HL-60/S4 treated with phorbol 12-myristate 13-acetate at 8.2 ng/mL for 4 days and 3 days (cell line): Measurements from ENCODE around the gene PSMB11.
"Not testable (repeated sequence)": the region's sequence is repeated elsewhere in the genome, so short reads cannot be mapped to it uniquely, and the experiment has no call there.

Source experiments
- in situ Hi-C: fragments of 300-500 bp; cut with MboI; formaldehyde crosslinking; loops from 2 replicates; pipeline ENCODE4 v1.15.0; 2022; ENCODE audit warnings: low sequenced_read_pairs

PSMB11 gene, protein sequence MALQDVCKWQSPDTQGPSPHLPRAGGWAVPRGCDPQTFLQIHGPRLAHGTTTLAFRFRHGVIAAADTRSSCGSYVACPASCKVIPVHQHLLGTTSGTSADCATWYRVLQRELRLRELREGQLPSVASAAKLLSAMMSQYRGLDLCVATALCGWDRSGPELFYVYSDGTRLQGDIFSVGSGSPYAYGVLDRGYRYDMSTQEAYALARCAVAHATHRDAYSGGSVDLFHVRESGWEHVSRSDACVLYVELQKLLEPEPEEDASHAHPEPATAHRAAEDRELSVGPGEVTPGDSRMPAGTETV

DNA sequence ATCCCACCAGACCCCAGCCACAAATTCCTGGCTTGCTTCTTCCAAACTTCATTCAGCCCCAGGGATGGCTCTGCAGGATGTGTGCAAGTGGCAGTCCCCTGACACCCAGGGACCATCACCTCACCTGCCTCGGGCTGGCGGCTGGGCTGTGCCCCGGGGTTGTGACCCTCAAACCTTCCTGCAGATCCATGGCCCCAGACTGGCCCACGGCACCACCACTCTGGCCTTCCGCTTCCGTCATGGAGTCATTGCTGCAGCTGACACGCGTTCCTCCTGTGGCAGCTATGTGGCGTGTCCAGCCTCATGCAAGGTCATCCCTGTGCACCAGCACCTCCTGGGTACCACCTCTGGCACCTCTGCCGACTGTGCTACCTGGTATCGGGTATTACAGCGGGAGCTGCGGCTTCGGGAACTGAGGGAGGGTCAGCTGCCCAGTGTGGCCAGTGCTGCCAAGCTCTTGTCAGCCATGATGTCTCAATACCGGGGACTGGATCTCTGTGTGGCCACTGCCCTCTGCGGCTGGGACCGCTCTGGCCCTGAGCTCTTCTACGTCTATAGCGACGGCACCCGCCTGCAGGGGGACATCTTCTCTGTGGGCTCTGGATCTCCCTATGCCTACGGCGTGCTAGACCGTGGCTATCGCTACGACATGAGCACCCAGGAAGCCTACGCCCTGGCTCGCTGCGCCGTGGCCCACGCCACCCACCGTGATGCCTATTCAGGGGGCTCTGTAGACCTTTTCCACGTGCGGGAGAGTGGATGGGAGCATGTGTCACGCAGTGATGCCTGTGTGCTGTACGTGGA, at the start of gene PSMB11:
Gene PSMB11 (plus strand): TSS at position 51 of the 804 bp plus-strand sequence. CDS start 14 bp downstream, at position 65.
- in situ Hi-C loops, result no loop called here

DNA sequence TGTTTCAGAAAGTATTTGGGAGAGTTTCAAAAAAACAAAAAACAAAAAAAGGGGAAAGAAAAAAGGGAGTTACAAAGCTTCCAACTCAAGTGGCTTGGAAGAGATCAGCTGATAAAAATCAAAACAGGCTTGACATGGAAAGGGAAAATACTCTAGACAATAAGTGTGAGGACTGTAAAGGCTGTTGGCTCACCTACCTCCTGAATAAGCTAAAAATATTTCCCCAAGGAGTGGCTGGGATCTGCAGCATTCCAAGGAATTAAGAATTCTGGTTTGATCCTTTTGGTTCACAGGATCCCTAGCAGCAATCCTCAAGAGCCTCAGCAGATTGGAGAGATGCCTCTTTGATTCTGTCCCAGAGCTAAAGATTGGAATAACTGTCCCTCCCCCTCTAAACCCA, 48.5 kb upstream of the PSMB11 start:
- in situ Hi-C loops, result loop anchor here (10.0 kb wide), 1 partner anchor 61 kb away; the partner anchor contains the start of gene CDH24

DNA sequence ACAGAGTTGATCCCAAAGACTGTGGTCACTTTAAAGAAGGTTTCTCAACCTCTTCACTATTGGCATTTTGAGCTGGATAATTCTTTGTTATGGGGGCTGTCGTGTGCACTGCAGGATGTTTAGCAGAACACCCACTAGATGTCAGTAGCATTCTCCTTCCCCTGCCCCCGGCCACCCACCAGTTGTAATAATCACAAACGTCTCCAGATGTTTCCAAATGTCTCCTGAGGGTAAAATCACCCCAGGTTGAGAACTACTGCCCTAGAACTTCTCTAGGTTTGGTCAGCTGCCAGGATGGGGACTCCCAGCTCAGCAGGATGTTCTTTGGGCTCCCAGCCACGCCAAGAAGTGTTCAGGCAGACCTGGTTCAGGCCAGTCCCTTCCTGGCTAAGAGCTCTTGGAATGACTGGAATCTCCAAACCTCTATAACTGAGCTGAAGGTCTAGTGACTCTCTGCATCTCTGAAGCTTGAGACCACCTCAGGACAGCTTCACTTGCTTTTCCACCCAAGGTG, 47.2 kb upstream of the PSMB11 start:
- in situ Hi-C loops, result loop anchor here (10.0 kb wide), 1 partner anchor 60 kb away; the partner anchor contains the start of gene CDH24

DNA sequence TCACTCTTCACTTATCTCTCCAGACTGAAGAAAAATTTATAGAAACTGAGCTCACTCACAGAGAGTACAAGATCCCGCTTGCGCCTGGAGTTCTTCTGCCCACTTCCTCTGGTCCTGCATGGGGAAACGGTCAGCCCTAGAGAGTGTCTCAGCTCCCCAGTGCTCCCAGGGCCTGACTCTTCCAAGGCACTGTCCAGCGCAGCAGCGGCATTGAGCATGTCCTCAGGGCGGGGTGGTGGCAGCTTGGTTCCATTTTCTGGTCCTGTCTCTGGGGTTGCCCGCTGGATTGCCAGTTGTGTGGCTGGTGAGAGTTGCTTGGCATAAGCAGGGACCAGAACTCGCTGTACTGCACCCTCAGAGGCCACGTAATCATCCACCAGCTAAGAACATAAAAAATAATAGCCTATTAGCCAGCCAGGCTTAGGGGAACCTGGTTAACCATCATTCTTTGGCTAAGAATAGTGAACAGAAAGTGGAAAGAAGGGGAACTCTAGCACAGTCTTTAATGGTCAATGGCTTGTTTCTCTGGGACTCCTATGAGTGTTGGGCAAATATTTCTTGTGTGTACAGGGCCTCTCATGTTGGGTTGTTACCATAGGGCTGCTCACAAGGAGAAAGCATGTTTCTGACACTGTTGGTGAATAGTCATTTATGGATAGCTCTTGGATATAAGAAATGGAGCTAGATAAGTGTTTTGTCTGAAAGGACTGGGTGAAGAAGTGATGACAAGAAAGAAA, 46.0 kb upstream of the PSMB11 start:
- in situ Hi-C loops, result loop anchor here (10.0 kb wide), 1 partner anchor 59 kb away; the partner anchor contains the start of gene CDH24

DNA sequence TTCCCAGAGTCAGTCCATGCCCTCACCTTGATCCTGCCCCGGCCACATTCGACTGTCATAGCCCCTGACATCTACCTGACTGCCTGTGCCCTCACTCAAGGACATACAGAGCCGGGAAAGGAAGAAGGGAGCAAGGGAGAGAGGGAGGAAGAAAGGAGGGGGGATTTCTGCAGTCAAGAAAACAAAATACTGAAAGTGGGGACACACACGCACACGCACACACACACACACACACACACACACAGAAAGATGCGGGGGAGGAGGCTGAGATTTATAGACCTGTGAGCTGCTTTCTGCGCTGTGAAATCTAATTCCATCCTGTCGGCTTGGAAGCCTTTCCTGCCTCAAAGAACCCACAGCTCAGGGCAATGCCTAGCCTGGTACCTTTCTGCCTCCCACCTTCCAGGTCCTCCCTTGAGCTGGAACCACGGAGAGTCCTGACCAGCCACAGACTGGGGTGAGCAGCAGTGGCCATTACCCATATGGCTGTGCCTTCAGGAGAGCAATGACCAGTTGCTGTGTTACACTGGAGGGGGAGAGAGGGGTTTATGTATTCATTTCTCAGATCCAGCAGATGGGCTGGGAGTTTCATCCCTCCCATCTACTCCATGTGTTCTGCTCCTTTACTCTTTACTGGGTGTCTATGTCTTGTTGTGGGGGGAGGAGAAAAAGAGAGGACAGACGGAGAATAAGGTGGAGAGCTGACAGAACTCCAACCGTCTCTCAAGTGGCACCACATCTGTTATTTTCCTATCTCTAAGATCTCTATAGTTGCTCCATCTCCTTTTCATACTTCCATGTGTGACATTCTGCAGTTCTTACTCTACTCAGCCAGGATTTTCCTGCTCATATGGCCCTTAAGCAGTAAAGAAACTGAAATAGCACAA, 45.0 kb upstream of the PSMB11 start:
- in situ Hi-C loops, result loop anchor here (10.0 kb wide), 1 partner anchor 58 kb away; the partner anchor contains the start of gene CDH24

DNA sequence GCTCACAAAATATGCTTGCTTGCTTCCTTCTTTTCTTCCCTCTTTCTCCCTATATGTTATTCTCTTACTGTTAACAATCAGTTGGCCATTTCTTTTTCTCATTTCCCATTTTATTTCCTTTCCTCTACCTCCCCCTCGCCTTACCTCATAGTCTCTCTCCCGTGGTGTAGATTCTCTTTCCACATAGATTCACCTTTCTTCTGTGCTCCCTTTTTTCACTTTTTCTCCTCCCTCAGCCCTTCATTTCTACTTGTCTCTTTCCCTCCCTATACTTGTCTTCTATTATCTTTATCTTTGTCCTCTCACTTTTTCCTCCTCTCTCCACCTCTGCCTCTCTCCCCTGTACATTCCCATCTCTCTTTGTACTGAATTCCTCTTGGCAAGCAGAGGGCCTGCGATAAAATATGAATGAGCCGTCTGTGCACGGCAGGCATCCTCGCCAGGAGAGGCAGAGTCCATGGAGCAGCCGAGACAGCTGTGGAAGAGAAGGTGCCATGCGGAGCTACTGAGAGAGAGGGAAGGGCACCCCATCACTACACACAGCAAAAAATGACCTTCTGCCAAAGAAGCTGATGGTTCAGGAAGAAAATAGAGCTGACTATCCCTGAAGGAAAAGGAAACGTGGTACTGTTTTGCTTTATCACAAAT, 44.2 kb upstream of the PSMB11 start:
- in situ Hi-C loops, result loop anchor here (10.0 kb wide), 1 partner anchor 57 kb away; the partner anchor contains the start of gene CDH24

DNA sequence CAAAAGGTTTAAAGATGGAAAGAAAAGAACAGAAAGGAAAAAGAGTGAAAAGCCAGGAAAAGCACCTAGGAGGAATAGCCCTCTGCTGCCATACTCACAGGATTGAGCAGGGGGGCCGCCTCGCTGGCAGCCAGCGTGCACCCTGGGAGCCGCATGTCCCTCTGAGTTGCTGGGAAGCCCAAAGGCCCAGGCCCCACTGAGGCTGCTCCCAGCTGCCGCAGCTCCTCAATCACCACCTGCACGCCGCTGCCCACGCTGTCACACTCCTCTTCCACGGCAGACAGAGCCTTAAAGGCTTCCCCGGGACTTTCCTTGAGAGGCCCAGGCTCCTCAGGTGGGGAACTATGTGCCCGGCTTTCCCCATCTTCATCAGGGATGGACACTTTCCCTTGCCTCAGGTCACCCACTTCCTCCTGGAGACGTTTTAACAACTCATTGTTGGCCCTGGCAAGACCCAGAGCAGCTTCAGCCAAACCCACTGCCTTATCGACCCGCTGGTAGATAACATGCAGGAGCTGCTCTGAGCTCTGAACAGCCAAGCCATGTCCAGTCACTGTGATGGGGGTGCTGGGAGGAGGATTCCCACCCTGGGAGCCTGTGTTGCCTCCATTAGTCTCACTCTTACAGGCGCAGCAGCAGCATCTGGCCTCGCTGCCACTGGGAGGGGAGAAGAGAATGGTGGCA, 43.5 kb upstream of the PSMB11 start:
- in situ Hi-C loops, result loop anchor here (10.0 kb wide), 1 partner anchor 56 kb away; the partner anchor contains the start of gene CDH24

DNA sequence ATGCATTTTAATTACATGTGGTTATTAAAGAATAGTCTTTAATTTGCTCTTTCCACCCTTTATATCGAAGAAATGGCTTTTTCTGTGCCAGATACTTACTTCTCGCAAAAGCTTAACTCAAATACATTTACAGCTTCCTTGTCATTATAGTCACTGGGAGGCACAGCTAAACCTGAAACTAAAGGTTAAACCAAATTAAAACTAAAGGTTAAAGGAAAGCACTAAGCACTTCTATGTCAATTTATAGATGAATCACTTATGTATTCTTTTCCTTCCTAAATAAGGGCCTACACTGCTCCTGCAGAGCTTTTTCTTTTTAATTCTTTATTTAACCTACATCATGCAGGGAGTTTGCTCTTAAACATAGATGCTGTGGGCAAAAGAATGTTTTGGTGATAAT, 41.2 kb upstream of the PSMB11 start:
- in situ Hi-C loops, result no loop called here

DNA sequence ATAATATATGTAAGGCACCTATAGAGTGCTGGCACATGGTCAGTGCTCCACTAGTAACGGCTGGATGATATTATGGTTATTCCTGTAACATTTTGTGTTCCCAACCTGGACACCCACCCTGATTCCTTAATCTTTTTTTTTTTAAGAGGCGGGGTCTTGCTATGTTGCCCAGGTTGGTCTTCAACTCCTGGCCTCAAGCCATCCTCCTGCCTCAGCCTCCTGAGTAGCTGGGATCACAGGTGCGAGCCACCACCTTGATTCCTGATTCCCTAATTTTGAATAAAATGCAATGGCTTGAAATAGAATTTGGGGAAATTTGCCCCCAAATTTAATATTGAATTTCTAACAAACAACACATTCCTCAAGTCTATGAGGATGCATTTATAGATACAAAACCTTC, 39.4 kb upstream of the PSMB11 start:
- in situ Hi-C loops, result no loop called here

DNA sequence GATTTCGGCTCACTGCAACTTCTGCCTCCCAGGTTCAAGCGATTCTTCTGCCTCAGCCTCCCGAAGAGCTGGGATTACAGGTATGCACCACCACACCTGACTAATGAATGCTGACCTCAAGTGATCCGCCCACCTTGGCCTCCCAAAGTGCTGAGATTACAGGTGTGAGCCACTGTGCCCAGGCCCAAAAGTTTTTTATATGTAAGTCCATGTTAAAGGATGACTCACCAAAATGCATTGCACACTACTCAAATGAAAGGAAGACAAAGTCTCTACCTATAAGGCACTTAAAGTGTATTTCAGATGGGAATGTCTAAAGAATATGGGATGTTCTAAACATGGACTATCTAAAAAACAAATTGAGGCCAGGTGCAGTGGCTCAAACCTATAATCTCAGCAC, 37.7 kb upstream of the PSMB11 start:
- in situ Hi-C loops, result not testable (repeated sequence)

DNA sequence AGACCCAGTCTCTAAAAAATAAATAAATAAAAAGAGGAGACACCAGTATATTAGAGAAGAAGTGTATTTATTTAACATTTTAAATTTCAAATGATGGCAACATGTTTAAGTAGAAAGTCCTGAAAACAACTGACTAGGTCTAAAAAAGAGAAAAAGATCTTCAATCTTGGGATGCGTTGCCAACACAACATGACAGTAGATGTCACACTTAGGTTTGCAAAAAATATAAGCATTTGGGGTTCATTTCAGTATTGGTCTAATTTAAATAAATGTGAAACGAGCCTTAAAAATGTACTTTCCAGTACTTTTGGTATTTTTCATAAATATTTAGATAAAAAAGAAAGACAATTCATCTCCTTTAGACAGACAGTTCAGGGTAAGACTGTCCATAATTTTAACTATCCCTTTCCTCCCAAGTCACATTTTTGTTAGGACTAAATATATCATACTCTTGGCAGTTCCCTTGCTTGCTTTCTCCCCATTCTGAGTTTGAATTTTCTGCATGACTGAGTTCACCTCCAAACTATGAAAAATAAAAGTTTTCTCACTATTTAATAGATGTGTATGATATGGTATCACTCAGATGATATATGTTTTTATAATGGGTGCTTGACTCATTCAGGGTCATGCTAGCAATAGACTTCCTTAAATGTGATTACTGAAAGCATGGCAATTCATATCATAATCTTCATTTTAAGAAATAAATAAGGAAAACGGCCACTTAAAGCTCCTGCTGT, 36.4 kb upstream of the PSMB11 start:
- in situ Hi-C loops, result no loop called here

DNA sequence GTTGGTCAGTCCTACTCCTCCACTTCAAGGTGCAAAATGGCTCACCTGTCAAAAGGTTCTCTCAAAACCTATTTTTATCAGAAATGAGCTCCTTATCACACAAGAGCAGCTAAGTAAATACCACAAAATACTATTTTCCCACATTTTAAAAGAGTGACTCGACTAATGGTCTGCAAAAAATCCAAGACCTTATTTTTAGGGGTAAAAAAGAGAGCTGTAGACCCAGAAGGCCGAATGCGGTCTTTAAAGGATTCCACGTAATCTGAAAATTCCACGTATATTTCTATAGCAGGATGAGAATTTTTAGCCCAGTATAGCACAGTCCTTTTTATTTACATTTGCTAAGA, 35.9 kb upstream of the PSMB11 start:
- in situ Hi-C loops, result no loop called here

DNA sequence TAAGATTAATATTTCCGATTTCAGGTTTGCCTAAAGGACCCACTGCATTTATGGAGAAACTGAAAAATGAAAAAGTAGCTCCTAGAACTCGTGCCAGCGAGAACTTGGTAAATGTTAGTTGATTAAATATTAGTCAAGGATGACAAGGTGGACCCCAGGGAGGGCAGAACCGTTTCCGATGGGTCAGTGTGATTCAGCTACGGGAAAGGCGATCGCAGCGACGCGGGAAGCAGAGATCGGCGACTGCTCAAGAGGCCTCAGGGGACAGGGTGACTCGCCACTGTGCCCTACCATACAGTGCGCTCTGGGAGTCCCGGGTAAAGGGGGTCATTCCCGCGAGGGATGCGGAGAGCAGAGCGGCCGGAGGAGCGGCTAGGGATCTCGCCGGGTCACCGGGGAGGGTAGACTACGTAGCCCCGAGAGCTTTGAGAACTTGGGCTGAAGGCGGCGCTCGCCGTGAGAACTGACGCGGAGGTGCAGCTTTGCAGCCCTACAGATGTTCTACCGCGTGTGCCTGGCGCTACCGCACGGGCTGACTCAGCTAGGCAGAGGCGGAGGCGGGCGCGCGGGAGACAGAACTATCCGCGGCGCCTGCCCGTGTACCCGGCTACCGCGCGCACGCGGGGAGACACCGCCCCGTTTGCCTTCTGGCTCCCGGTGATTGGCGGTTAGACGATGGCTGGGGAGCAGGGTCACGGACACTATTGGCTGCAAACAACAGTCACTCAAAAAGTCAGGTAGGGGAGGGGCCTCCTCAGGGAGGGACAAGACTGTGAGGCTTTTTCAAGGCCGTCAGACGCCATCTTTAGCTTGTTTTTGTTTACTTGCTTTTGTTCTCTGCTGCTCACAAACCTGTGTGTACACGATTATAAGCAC, 35.2 kb upstream of the PSMB11 start:
- in situ Hi-C loops, result no loop called here

DNA sequence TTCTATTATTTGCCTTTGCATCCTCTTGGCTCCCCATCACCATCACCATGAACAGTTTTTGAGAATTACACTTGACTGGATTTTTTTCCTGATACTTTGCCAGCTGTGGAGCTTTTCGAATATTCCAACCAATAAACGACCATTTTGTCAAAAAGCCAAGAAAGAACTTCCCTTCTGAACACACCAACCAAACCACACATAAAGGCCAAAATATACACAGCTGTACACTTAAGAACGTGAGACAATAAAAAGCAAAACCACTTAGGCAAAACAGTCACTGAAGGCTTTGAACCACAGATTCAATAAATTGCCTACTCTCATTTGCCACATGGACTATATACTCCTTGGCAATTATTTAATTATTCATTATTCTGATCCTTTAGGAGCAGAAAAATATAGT, 33.2 kb upstream of the PSMB11 start:
- in situ Hi-C loops, result no loop called here

DNA sequence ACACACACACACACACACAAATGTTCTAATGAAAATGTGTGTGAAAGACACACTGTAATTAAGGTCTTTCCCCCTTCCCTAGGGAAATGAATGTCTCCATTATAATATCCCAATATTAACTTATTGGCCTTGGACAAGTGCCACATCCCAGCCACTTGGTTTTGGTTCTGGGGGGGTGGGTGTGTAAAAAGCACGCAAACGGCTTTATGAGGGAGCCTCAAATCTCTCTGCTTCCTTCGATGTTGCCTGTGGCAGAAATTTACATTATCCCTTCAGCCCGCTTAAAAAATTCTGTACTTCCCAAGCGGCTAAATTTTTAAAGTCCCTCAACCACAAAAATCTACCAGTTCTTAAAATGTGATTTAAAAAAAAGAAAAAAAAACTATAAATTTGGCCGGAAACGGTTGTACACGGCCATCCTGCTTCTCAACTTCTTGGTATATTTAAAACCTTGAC, 32.5 kb upstream of the PSMB11 start:
- in situ Hi-C loops, result no loop called here

DNA sequence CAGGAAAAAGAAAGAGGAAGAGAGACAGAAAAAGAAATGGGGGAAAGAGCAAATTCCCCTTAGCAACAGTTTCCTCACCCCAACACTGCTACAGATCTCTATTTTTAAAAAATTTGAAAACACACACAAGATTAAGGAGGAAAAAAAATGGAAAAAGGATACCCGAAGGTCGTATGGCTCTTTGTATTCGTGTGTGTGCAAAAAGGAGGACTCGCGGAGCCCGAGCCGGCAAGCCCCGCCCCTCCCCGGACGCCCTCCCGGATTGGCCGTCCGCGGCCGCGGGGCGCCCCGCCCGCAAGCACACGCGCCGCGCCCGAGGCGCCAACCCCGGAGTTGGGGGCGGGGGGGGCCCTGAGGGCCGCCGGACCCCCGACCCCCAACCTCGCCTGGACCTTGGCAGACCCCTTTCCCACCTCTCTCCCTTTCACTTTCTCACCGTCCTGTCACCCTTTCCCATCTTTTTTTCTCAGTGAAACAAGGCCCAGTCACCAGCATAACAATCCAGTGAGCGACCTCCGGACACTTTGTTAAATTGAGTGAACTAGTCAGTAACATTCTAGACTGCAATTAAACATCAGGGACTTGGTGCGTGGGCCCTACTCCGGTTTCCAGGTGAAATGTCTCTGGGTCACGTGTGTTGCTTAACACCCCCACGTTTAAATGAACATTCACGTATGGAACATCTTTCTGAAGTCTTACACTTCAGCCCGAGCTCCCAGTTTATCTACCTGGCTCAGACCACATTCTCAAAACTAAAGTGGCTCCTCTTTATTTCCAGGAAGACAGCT, 31.9 kb upstream of the PSMB11 start, which contains the start of gene C14orf93:
Gene C14orf93 (minus strand): TSS at position 205 of the 788 bp plus-strand sequence. CDS start 11,120 bp downstream, outside the sequence.
- in situ Hi-C loops, result no loop called here
